HG03571 (cell line): ENCODE measurements around the gene ZNF316.
A peak's percentile ranks its signal among the peaks of the same experiment; 100 is the strongest.

Source experiments
- ATAC-seq: cut with Tn5 transposase; IDR thresholded peaks from one replicate; pipeline ENCODE4 v1.9.1; 2021; ENCODE audit not compliant: unreplicated experiment

ZNF316 gene

DNA sequence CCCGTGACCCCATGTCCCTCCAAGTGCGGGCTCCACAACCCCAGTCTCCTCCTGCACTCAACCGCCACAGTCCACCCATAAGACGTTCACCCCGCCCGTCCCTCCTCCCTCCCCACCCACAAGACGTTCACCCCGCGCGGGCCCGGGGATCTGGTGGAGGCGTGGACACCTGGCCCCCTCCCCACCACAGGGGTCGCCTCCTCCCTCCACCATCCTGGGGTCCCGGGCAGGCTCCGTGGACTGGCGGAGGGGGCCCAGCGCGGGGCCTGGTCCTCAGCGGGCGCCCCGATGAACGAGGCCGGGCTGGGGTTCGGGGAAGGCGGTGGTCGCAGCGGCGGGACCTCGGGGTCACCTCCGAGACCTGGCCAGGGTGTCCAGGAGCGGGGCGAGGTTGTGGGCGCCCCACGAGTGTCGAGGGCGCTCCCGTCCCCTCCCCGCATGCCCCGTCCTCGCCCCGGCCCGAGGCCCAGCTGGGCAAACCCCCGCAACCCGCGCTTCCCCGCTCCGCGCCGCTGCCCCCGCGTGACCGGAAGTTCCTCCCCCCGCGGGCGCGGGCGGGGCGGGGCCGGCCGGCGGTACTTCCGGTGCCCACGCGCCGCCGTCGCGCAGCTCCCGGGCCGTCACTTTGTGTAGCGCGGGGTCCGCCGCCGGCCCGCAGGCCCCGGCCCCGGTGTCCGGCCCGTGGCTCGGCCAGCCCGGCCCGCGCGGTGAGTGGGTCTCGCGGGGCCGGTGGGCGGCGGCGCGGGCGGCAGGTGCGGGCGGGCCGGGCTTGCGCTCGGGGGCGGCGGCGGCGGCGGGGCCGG lies at the start of gene ZNF316:
TSS of gene ZNF316 (plus strand) at position 578 of the 803 bp plus-strand sequence. CDS start 5,092 bp downstream, outside the sequence.
- peak; percentile 56 for ATAC-seq

DNA sequence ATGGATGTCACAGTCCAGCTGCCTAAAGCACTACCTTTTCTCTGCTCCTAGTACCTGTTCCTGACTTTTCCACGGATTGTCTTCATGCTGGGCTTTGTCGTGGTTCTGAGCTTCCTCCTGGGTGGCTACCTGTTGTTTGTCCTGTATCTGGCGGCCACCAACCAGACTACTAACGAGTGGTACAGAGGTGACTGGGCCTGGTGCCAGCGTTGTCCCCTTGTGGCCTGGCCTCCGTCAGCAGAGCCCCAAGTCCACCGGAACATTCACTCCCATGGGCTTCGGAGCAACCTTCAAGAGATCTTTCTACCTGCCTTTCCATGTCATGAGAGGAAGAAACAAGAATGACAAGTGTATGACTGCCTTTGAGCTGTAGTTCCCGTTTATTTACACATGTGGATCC lies 48.6 kb upstream of the ZNF316 start:
- ATAC-seq, result no peak

DNA sequence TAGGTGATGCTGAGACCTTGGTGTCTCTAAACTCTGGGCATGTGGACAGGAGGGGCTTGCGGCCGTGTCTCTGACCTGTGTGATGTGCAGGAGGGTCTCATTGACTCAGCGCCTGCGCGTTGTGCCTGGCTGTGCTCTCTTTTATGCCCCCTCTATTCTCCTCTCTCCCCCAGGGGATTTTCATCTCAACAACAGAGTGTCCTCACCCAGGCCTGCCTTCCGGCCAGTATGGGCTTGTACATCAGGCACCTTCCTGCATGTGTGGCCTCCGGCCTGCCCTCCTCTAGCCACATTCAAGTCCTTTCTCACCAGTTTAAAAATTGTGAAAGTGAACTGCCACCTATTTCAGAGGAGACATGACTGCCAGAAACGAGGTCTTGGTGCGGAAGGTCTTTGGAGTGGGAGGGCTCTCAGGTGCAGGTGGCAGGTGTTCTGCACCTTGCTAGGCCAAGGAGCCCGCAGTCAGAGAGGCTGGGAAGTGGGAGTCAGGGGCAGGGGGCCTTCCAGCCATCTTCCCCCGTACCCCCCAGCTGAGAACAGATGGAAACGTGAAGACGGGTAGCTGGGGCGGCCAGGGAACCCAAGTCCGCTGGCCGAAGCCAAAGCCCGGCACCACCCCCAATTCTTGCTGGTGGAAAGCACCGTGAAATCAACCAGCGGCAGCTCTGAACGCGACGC lies 47.8 kb upstream of the ZNF316 start:
- no peak for ATAC-seq

DNA sequence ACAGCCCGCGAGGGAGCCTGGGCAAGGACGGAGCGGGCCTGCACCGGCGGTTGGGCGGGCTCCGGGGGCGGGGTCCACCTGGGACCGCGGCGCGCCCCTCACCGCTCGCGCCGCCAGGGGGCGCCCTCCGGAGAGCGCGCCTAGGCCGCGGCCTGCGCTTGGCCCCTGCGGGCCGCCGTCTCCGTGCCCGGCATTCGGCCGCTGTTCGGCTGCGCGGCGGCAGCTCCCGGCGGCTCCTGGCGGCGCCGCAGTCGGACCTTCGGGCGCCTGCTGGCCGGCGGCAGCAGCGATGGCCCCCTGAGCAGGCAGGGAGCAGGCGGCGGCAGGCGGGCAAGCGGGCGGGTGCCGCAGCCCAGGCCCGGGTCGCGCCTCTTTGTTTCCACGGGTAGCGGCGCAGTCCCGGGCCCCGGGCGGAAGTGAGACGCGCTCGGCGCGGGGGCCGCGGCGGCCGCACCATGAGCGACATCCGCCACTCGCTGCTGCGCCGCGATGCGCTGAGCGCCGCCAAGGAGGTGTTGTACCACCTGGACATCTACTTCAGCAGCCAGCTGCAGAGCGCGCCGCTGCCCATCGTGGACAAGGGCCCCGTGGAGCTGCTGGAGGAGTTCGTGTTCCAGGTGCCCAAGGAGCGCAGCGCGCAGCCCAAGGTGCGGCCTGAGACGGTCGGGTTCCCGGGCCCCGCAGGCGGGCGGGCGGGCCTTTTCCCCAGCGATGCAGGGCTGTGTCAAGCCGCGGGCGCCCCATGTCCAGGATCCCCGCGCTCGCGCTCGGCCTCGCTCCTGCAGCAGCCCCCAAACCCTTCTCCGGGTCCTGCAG lies 47.1 kb upstream of the ZNF316 start, which contains the start of gene INTS15:
TSS of gene INTS15 (plus strand) at position 193 of the 816 bp plus-strand sequence. CDS start at position 456, 263 bp downstream.
- ATAC-seq, result peak; percentile 85

DNA sequence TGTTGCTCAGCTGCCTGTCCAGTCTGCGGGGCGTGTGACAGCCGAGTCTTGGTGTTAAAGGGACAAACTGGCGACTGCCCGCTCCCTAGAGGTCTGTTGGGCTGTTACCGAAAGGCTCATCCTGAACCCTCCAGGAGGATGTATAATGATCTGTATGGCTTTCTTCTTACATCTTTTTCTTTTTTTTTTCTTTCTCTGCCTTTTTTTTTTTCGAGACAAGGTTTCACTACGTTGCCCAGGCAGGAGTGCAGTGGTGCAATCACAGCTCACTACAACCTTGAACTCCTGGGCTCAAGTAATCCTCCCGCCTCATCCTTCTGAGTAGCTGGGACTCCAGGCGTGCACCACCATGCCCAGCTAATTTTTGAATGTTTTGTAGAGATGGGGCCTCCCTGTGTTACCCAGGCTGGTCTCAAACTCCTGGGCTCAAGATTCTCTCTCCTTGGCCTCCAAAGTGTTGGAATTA lies 46.4 kb upstream of the ZNF316 start:
- peak; percentile 22 for ATAC-seq

DNA sequence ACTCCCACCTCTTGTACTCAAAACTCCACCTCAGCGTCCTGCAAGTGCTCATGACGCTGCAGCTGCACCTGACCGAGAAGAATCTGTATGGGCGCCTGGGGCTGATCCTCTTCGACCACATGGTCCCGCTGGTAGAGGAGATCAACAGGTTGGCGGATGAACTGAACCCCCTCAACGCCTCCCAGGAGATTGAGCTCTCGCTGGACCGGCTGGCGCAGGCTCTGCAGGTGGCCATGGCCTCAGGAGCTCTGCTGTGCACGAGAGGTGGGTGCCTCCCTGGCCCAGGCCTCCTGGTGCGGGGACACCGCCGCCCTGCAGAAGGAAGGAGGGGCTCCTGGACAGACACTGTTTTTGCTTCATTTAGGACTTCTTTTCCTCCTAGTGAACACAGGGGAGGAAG lies 37.0 kb upstream of the ZNF316 start:
- no peak for ATAC-seq

DNA sequence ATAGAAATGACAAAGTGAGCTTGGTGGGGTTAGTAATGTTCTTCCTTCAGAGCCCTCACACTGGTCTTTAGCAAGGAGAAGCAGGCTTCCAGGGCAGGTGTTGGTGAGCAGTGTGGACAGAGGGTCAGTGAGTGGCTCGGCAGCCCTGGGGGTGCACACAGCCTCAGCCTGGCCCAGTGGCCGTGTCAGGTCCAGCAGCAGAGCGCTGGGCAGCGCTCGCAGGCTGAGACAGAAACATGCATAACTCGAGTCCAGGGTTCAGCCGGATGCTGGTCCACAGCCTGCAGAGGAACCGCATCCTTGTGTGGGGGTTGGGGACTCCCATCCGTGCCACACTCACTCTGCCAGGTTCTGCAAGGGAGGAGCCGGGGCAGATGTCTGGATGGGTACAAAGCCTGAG lies 32.7 kb upstream of the ZNF316 start:
- ATAC-seq, result no peak

DNA sequence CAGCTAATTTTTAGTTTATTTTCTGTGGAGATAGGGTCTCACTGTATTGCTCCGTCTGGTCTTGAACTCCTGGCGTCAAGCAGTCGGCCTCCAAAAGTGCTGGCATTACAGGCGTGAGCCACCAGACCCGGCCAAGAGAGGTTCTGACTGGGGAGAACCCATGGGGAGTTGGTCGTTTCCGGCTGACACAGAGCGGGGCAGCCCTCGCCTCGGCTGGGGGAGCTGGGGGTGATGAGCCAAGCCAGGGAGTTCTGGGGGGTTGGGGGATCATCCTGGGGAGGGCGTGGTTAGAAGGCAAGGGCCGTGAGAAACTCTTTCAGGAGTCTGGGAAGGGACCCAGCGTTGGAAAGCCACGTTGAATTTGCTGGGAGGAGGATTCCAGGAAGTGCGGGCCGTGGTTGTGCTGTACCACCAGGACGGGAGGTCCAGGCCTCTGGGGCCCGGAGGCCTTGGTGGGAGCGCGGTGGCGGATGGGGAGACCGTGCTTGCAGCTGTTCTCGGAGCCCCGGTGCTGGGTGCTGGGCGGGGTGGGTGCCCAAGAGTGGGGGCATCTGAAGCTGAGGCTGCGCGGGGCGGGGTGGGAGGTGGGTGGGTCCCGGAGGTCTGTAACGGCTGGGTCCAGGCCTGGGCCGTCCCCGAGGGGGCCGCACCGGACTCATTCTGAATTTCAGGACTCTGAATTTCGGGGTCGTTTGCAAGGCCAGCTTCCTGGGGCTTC lies 30.1 kb upstream of the ZNF316 start:
- ATAC-seq, result no peak

DNA sequence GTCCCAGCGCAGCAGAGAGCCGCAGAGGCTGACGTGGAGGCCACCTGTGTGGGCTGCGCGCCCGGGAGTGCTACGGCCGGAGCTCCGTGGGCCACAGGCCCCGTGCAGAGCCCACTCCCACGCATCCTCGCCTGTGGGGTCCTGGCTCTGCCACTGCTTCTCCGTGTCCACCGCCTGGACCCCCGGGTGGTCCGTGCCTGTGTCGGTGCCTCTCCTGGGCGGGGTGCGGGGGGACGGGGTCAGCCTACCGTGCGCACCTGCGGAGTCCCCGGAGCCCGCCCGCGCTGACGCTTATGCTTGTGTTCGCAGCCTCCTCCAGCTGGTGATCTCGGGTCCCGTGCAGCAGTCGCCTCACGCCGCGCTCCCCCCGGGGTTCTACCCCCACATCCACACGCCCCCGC lies 29.5 kb upstream of the ZNF316 start:
- no peak for ATAC-seq

DNA sequence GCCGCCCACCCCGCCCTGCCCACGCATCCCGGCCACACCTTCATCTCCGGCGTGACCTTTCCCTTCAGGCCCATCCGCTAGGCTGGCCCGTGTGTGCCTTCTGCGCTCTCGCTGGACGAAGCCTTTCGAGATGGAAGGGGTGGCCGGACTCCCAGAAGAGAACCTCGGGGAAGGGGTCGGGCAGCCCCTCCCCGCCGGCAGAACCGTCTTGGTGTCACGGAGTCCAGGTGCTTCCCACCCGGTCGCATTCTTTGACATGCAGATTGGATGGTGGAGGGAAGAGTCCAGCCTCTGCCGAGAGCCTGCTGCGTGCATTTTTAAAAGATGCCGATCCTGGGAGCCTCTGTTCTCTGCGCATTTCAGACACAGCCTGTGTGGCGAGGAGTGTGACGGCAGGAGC lies 29.0 kb upstream of the ZNF316 start:
- no peak for ATAC-seq

DNA sequence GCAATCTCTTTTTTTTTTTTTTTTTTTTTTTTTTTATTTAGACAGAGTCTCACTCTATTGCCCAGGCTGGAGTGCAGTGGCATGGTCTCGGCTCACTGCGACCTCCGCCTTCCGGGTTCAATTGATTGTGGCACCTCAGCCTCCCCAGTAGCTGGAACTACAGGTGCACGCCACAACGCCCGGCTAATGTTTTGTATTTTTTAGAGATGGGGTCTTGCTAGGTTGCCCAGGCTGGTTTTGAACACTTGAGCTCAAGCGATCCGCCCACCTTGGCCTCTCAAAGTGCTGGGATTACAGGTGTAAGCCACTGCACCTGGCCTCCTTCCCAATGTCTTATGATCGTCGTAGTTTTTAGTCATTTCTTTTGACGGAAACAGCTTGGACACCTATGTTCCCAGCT lies 28.3 kb upstream of the ZNF316 start:
- ATAC-seq, result no peak

DNA sequence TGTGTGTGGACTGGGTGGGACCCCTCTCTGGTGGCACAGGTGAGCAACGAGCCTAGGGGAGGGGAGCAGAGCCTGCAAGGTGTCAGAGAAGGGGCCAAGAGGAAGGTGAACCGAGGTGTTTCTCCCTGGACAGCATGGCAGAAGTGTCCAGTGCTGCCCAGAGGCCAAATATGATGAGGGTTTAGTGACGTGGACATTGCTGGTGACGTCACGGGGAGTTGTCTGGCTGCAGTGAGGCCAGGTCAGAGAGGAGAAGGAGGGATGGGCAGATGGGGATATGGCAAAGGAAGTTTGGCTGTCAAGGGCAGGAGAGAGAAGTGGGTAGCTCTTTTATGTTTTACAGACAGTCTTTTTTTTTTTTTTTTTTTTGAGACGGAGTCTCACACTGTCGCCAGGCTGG lies 24.3 kb upstream of the ZNF316 start:
- no peak for ATAC-seq

DNA sequence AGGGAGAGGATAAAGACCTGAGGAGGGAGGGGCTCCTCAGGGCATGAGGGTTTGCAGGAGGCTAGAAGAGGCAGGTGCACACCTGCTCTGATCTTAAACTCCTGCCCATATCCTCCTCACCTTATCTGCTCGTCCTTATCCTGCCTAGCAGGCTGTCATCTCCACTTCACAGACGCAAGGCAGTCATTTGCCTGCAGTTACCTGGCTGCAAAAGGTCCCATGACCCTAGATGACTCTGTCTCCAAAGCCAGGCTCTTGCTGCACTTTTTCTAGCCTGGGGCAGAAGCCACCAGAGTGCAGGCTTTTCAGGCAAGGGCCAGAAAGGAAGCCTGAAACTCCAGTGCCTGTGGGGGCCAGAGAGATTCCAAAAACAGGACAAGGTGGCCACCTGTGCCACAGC lies 23.4 kb upstream of the ZNF316 start:
- ATAC-seq, result no peak

DNA sequence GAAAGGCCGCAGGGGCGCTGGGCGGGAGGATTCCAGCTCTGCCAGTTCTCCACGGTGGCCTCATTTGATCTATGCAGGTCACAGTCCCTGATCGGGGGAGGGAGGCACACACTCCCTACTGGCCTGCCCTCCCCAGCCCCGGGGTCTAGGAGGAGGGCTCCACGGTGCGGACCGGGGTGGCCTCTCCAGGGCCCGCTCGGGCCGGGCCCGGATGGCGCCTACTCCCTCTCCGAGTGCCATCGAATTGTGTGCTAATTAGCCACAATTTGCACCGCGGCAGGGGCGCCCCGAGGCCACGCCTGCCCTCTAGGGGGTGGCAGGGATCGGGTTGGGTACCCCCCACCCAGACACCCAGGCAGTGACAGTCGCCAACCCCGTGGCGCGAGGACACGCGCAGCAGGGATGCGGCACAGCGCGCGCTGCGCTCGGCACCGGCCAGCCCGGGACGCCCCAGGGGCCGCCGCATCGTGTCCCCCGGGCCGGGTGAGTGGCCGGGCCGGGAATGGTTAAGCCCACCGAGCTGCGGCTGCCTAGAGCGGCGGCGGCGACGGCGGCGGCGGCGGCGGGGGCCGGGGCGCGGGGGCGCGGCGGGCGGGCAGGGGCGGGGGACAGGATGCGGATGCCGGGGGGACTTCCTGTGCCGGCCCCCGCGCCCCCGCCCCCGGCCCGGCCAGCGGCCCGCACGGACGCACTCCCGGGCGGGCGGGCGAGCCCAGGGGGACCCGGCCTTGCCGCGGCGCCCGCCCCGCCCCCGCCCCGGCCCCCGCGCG lies 22.0 kb upstream of the ZNF316 start, which contains the start of gene ZNF853:
TSS of gene ZNF853 (plus strand) at position 658 of the 770 bp plus-strand sequence. CDS start 565 bp downstream, outside the sequence.
- ATAC-seq, result no peak

DNA sequence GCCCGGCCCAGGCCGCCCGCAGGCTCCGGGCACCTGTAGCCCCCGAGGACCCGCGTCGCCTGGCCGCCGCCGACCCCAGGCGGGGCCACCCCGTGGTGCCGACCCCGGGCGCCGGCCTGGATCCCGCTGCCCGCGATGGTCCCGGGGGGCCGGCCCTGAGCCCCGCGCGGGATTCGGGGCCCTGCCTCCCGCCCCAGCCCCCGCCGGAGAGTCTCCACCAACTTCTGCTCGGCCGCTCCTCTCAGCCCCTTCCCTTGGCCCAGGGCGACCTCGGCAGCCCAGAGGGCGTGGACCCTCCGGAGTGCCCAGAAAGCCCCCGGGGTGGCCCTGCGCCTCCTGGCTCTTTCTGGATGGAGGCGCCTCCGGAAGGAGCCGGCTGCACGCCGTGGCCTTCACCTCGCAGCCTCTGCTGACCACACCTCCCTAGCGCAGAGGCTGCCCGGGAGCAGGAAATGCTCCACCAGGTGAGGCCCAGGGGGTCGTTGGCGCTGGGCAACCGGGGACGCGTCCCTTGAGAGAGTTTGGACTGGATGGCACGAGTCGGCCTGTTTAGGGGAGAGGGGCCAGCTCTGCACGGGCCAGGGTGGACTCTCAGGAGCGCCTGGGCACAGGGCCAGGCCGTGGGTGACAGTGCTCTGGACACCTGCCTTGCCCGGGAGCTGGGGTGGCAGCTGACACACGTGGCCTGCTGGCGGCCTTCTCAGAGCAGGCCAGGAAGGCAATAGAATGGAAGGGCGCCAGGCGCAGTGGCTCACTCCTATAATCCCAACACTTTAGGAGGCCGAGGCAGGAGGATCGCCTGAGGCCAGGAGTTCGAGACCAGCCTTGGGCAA lies 21.2 kb upstream of the ZNF316 start:
- no peak for ATAC-seq

DNA sequence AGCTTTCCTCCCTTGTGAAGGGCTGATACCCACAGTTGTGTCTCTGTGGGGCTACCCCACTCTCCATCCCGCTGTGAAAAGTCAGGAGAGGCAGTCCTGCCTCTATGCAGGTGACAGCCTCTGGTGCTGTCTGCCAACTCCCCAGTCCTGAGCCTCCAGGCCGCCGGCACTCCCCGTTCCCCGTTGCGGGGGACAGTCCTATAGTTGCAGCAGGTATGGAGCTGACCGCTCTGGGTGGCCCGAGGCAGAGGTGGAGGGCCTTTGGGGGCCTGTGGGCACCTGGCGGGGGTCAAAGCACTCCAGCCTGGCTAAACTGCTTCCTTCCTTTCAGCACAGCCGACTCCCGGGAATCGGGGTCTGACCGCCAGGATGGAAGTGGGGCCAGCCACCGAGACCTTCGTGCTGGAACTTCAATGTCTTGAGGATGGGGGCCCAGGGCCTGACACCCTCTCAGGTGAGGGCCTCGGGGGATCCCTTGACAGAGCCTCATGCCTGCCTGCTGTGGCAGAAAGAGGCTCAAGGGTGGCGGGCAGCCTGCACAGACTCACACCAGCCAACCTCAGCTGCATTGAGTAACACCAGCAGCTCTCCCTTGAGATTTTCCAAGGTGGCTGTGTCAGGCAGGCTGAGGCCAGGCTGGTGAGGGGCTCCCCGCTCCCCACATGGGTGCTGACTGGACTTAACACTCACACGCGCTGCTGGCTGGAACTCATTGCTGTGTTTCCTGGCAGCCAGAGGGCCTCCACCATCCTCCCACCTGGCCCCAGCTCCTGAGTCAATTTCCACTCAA lies 20.1 kb upstream of the ZNF316 start:
- ATAC-seq, result no peak

DNA sequence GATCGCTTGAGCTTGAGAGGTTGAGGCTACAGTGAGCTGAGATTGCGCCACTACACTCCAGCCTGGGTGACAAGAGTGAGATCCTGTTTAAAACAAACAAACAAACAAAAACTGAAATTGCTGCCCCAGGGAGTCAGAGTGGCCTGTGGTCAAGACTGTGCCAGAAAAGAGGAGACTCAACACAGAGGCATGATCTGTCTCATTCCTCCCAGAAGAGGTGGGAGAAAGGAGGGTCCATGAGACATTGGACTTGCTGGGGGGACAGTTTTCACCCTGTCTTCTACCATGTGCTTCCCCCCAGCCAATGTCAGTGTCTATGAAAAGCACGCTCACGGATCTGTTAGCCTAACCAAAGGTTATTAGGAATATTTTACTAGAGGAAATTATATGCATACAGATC lies 18.5 kb upstream of the ZNF316 start:
- no peak for ATAC-seq

DNA sequence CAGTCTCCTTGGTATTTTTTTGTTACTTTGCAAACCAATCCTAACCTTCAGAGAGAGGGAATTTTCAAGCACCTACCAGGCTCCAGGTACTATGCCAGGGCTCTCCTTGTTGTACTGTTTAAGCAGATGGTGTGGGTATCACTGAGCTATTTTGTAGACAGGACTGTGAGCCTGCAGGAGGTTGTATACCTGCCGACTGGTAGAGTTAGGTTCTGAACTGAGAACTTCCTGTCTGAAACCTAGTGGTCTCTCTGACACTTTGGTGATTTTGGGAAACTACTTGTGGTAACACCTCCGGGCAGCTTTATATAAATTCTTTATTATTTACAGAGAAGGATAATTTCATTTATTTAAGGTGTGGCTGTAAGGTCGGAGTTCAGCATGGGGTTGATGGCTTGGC lies 17.2 kb upstream of the ZNF316 start:
- ATAC-seq, result no peak
